Measurements from ENCODE around the gene KRTAP5-11.
"Not testable (repeated sequence)": the region's sequence is repeated elsewhere in the genome, so short reads cannot be mapped to it uniquely, and the experiment has no call there.

- not testable (repeated sequence) for TF ChIP-seq EZH2 (IDR thresholded peaks at IDR 0.05; ENCODE audit: low read depth, unreplicated experiment); CREB1 (CRISPR knock-in tag; IDR thresholded peaks at IDR 0.05; ENCODE audit: low read depth); POLR2AphosphoS5 (IDR thresholded peaks at IDR 0.05; ENCODE audit: low read depth); REST (IDR thresholded peaks at IDR 0.05; ENCODE audit: unreplicated experiment); JUNB (IDR thresholded peaks at IDR 0.05; ENCODE audit: unreplicated experiment); ZNF114 (CRISPR knock-in tag; IDR thresholded peaks at IDR 0.05); EZH2phosphoT487 (IDR thresholded peaks at IDR 0.05; ENCODE audit: unreplicated experiment); ETS1 (IDR thresholded peaks at IDR 0.05)
- TF ChIP-seq, protein P1, sequence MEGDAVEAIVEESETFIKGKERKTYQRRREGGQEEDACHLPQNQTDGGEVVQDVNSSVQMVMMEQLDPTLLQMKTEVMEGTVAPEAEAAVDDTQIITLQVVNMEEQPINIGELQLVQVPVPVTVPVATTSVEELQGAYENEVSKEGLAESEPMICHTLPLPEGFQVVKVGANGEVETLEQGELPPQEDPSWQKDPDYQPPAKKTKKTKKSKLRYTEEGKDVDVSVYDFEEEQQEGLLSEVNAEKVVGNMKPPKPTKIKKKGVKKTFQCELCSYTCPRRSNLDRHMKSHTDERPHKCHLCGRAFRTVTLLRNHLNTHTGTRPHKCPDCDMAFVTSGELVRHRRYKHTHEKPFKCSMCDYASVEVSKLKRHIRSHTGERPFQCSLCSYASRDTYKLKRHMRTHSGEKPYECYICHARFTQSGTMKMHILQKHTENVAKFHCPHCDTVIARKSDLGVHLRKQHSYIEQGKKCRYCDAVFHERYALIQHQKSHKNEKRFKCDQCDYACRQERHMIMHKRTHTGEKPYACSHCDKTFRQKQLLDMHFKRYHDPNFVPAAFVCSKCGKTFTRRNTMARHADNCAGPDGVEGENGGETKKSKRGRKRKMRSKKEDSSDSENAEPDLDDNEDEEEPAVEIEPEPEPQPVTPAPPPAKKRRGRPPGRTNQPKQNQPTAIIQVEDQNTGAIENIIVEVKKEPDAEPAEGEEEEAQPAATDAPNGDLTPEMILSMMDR (conservative IDR thresholded peaks at IDR 0.05; ENCODE audit: low read depth in 2 of 2), result peak; percentile 43 to 49
Measured at GRCh38 chr11:71604798-71605488, 22.3 kb upstream of the KRTAP5-11 start.
